ENCODE results near the gene CHCHD4. TPM values are rescaled to one million over a fixed set of nuclear protein-coding genes. Genes with fewer than 3 reads are reported as not detected.

Gene CHCHD4
- total RNA-seq, 2 donors from 2014 or later: 14.5 to 25.4 TPM

GRCh38 chr3:14120111-14120920 lies 4.4 kb downstream of the CHCHD4 start:
- H3K9ac ChIP-seq (ENCODE audit: low read depth in 2 of 2, low read length in 2 of 2): no peak overlapping the region
- intact Hi-C loops (cut with DNase I): loop anchor here (5.0 kb wide), 1 partner anchor 57 kb away; the partner anchor contains the start of genes LSM3 and XPC

GRCh38 chr3:14119651-14120050 lies 5.0 kb downstream of the CHCHD4 start:
- DNase-seq: peak; percentile 6
- no peak overlapping the region for H3K27ac ChIP-seq
- no peaks in the 10 kb centered on the region for H3K36me3 ChIP-seq
- peaks cover 5% of the 10 kb centered on the region for H3K4me1 ChIP-seq
- intact Hi-C loops (cut with DNase I): loop anchor here (5.0 kb wide), 1 partner anchor 58 kb away; the partner anchor contains the start of genes LSM3 and XPC
- no peaks in the 10 kb centered on the region for H3K9me3 ChIP-seq
- TF ChIP-seq CTCF (IDR thresholded peaks at IDR 0.05): no peak
- H3K9ac ChIP-seq (ENCODE audit: low read depth in 2 of 2, low read length in 2 of 2): no peak overlapping the region
- no peaks in the 10 kb centered on the region for H3K27me3 ChIP-seq
- no peak overlapping the region for H3K4me3 ChIP-seq

More at GRCh38 chr3:14120111-14120920, 4.4 kb downstream of the CHCHD4 start:
- Histone ChIP-seq H3K36me3 (no peaks in the 10 kb centered on the region), H3K4me3 (no peak overlapping the region), H3K9me3 (no peaks in the 10 kb centered on the region), H3K4me1 (peaks cover 5% of the 10 kb centered on the region), H3K27ac (no peak overlapping the region), H3K27me3 (no peaks in the 10 kb centered on the region)
- DNase-seq: peak; percentile 9
- no peak for TF ChIP-seq CTCF (IDR thresholded peaks at IDR 0.05)

GRCh38 chr3:14118400-14119381 lies 6.0 kb downstream of the CHCHD4 start:
- H3K27ac ChIP-seq: no peak overlapping the region
- peak; percentile 11 for DNase-seq
- H3K36me3 ChIP-seq: no peaks in the 10 kb centered on the region
- intact Hi-C loops (cut with DNase I): no loop called here
- H3K9me3 ChIP-seq: no peaks in the 10 kb centered on the region
- H3K4me3 ChIP-seq: no peak overlapping the region
- H3K27me3 ChIP-seq: no peaks in the 10 kb centered on the region
- peaks cover 3% of the 10 kb centered on the region for H3K4me1 ChIP-seq
- TF ChIP-seq CTCF (IDR thresholded peaks at IDR 0.05): no peak
- H3K9ac ChIP-seq (ENCODE audit: low read depth in 2 of 2, low read length in 2 of 2): no peak overlapping the region

GRCh38 chr3:14117468-14118399 lies 6.9 kb downstream of the CHCHD4 start:
- intact Hi-C loops (cut with DNase I): no loop called here
- no peak overlapping the region for H3K27ac ChIP-seq
- no peak overlapping the region for H3K4me3 ChIP-seq
- peak; percentile 10 for DNase-seq
- no peaks in the 10 kb centered on the region for H3K9me3 ChIP-seq
- TF ChIP-seq CTCF (IDR thresholded peaks at IDR 0.05): no peak
- no peaks in the 10 kb centered on the region for H3K27me3 ChIP-seq
- H3K4me1 ChIP-seq: no peaks in the 10 kb centered on the region
- H3K36me3 ChIP-seq: no peaks in the 10 kb centered on the region
- no peak overlapping the region for H3K9ac ChIP-seq (ENCODE audit: low read depth in 2 of 2, low read length in 2 of 2)

Measured in colonic mucosa (tissue), 4 donors.